Measurements from ENCODE around the gene FXYD3. TPM values are rescaled to one million over a fixed set of nuclear protein-coding genes. Genes with fewer than 3 reads are reported as not detected.

The FXYD3 gene
- total RNA-seq, 4 donors from 2014 or later: 1.7 to 2.0 TPM; not detected in 2

DNA sequence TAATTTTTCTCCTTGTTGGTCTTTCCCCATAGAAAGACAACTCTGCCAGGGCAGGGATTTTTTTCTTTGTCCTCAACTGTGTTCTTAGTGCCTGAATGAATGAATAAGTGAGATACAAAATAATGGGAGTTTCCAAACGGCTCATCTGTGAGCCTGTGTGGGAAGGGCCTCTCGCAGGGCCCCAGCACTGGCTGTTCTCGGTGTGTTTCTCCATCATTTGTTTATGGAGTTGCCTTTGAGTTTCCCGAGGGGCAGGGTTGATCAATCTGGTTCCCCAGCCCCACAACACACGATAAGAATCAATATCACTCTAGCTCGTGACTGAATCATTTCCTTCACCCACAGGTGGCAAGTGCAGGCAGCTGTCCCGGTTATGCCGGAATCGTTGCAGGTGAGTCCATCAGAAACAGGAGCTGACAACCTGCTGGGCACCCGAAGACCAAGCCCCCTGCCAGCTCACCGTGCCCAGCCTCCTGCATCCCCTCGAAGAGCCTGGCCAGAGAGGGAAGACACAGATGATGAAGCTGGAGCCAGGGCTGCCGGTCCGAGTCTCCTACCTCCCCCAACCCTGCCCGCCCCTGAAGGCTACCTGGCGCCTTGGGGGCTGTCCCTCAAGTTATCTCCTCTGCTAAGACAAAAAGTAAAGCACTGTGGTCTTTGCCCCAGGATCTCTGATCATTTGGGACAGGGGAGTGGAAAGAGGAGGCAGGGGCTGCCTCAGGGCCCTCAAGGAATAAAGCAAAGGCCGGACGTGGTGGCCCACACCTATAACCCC lies 53.8 kb downstream of the FXYD3 start:
- TF ChIP-seq, protein P1, sequence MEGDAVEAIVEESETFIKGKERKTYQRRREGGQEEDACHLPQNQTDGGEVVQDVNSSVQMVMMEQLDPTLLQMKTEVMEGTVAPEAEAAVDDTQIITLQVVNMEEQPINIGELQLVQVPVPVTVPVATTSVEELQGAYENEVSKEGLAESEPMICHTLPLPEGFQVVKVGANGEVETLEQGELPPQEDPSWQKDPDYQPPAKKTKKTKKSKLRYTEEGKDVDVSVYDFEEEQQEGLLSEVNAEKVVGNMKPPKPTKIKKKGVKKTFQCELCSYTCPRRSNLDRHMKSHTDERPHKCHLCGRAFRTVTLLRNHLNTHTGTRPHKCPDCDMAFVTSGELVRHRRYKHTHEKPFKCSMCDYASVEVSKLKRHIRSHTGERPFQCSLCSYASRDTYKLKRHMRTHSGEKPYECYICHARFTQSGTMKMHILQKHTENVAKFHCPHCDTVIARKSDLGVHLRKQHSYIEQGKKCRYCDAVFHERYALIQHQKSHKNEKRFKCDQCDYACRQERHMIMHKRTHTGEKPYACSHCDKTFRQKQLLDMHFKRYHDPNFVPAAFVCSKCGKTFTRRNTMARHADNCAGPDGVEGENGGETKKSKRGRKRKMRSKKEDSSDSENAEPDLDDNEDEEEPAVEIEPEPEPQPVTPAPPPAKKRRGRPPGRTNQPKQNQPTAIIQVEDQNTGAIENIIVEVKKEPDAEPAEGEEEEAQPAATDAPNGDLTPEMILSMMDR (IDR thresholded peaks at IDR 0.05; ENCODE audit: low read depth): no peak

DNA sequence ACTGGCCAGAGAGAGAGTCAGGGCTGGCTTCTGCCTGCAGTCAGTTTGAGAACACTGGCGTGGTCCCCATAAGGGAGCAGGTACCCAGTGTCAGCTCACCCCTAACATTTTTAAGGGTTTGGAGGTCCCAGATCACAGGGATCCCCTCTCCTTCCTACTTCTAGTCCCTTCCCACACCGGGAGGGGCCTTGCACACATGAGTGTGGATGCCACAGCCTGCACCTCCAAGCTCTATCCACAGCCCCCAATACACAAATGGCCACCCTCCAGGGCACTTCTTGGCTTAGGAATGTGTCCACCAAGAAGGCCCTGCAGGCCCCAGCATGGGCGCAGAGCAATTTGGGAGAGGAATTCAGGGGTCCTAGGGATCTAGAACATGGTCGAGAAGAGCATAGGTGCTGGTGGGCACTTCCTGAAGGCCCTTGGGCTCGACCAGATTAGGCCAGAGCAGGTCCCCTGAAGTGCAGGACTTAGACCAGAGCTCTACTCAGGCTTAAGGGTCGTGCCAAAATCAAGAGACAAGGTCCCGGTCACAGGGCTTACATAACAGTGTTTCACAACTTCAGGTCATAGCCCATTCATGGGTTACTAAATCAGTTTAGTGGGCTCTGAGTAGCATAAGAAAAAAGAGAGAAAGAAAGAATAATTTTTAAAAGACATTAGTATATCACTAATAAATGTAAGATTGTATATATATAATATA lies 54.9 kb downstream of the FXYD3 start:
- TF ChIP-seq, protein P1 (IDR thresholded peaks at IDR 0.05; ENCODE audit: low read depth): no peak

DNA sequence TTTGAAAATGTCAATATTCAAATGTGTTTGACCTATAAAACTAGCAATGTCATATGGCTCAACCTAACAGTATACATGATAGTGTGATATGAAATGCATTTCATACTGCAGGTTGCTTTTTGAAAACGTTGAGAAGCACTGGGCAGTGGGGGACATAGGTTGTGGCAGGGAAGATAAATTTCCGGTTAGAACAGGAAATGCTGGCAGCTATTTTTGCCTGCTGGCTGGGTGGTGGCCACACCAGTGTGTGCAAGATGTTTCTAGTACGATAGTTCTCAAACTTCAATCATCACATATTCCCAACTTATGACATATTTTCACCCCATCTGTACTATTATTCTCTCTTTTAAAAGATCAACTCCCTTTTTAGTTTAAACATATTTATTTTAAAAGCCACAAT lies 56.1 kb downstream of the FXYD3 start:
- TF ChIP-seq, protein P1 (IDR thresholded peaks at IDR 0.05; ENCODE audit: low read depth): no peak

Small RNA genes within 50 kb of the gene (small RNA-seq; reads per million reads assigned to genes)
- gene AC020907.2: not detected

Other genes starting within 250 kb of the FXYD3 start
- gene ZNF30, start 188.9 kb upstream of the FXYD3 start, total RNA-seq: 1 to 10 TPM; 1.8 to 3.4 (median 2.4) TPM
- gene ZNF792, start 151.6 kb upstream of the FXYD3 start, total RNA-seq: 10 to 100 TPM in 1 of 4 donors, 1 to 10 TPM in 3; 7.3 to 17.3 (median 7.7) TPM
- gene GRAMD1A, start 115.5 kb upstream of the FXYD3 start, total RNA-seq: 10 to 100 TPM; 27.6 to 55.9 (median 34.0) TPM
- 10 to 100 TPM in 1 of 4 donors, 1 to 10 TPM in 3; 8.5 to 18.1 (median 9.6) TPM for gene SCN1B, start 85.4 kb upstream of the FXYD3 start, total RNA-seq
- 1 to 10 TPM in 3 of 4 donors, under 1 TPM in 1; 0.17 to 3.8 (median 1.4) TPM for gene HPN, start 74.1 kb upstream of the FXYD3 start, total RNA-seq
- gene LGI4, start 19.2 kb downstream of the FXYD3 start, total RNA-seq: 10 to 100 TPM; 11.6 to 34.1 (median 21.3) TPM
- 100 to 1,000 TPM in 1 of 4 donors, 10 to 100 TPM in 3; 28.7 to 108 (median 37.8) TPM for gene FXYD1, start 23.0 kb downstream of the FXYD3 start, total RNA-seq
- gene FXYD7, start 27.4 kb downstream of the FXYD3 start, total RNA-seq: 1 to 10 TPM in 1 of 4 donors, not detected in 3; 1.1 TPM
- gene FXYD5, start 38.9 kb downstream of the FXYD3 start, total RNA-seq: 100 to 1,000 TPM in 1 of 4 donors, 10 to 100 TPM in 3; 43.7 to 120 (median 52.4) TPM
- not detected for gene FAM187B, start 112.9 kb downstream of the FXYD3 start, total RNA-seq
- 10 to 100 TPM in 1 of 4 donors, 1 to 10 TPM in 3; 4.0 to 15.8 (median 5.0) TPM for gene LSR, start 133.2 kb downstream of the FXYD3 start, total RNA-seq
- gene USF2, start 153.1 kb downstream of the FXYD3 start, total RNA-seq: 100 to 1,000 TPM in 2 of 4 donors, 10 to 100 TPM in 2; 42.4 to 121 (median 99.2) TPM
- not detected for gene HAMP, start 166.7 kb downstream of the FXYD3 start, total RNA-seq
- gene MAG, start 176.3 kb downstream of the FXYD3 start, total RNA-seq: not detected
- 10 to 100 TPM in 1 of 4 donors, 1 to 10 TPM in 2, not detected in 1; 3.2 to 11.7 (median 6.2) TPM for gene CD22, start 213.4 kb downstream of the FXYD3 start, total RNA-seq
- gene FFAR1, start 232.1 kb downstream of the FXYD3 start, total RNA-seq: not detected
- gene FFAR3, start 242.6 kb downstream of the FXYD3 start, total RNA-seq: 1 to 10 TPM in 3 of 4 donors, under 1 TPM in 1; 0.44 to 4.3 (median 2.2) TPM

Measured in subcutaneous adipose tissue (tissue), 4 donors.